H1 (cell line): ENCODE data around the gene JAKMIP2. TPM values are rescaled to one million over a fixed set of nuclear protein-coding genes. Genes with fewer than 3 reads are reported as not detected.

Experiments used
- CTCF ChIA-PET: fragments of 300-600 bp; sonication (Branson Sonifier 250); formaldehyde crosslinking; loops from one replicate; lab custom pipeline; 2021; ENCODE audit not compliant: partially characterized antibody; lab: Charles Lee
- POLR2A ChIA-PET: fragments of 300-600 bp; sonication (Branson Sonifier 250); formaldehyde crosslinking; loops from one replicate; lab custom pipeline; 2021; ENCODE audit warnings: inconsistent platforms; ENCODE audit not compliant: partially characterized antibody; lab: Charles Lee
- DNase-seq, 2 experiments: peaks; one replicate each; pipeline versions ENCODE4 v3.0.0 to v3.0.0-alpha.2; 2010 to 2022; ENCODE audit warnings: low spot score in 2 of 2, low read depth in 1 of 2, mixed read lengths in 1 of 2
- FAIRE-seq: peaks from 2 replicates; lab custom pipeline; 2011; peaks lifted over from hg19 to GRCh38; lab: Jason Lieb, UNC
- H2AFZ ChIP-seq: 2 replicates; pipeline ENCODE4 v1.8.1; 2012; ENCODE audit warnings: low read length, inconsistent platforms
- H2AK5ac ChIP-seq: 2 replicates; pipeline ENCODE4 v1.6.1; 2013; ENCODE audit warnings: low read depth, low read length
- H2BK120ac ChIP-seq: replicated peaks from 2 replicates; pipeline ENCODE3; 2013; ENCODE audit warnings: low read depth, low read length, inconsistent platforms
- H2BK12ac ChIP-seq: 2 replicates; pipeline ENCODE4 v1.6.1; 2013; ENCODE audit warnings: low read depth, low read length
- H2BK15ac ChIP-seq: 2 replicates; pipeline ENCODE4 v1.6.1; 2013; ENCODE audit warnings: low read length
- H2BK20ac ChIP-seq: 2 replicates; pipeline ENCODE4 v1.6.1; 2013; ENCODE audit warnings: low read length
- H2BK5ac ChIP-seq: 2 replicates; pipeline ENCODE4 v1.6.1; 2013; ENCODE audit warnings: low read depth, low read length
- H3K14ac ChIP-seq: 2 replicates; pipeline ENCODE4 v1.6.1; 2013; ENCODE audit warnings: inconsistent platforms; ENCODE audit not compliant: insufficient read length
- H3K18ac ChIP-seq: 2 replicates; pipeline ENCODE4 v1.6.1; 2013; ENCODE audit warnings: low read length; ENCODE audit errors: extremely low read depth
- H3K23ac ChIP-seq: 2 replicates; pipeline ENCODE4 v1.6.1; 2013; ENCODE audit warnings: inconsistent platforms; ENCODE audit not compliant: insufficient read length
- H3K23me2 ChIP-seq: 2 replicates; pipeline ENCODE4 v1.6.1; 2013; ENCODE audit warnings: low read depth, low read length
- H3K27ac ChIP-seq: 2 replicates; pipeline ENCODE4 v1.6.1; 2011; ENCODE audit warnings: low read depth, low read length, inconsistent platforms
- H3K27me3 ChIP-seq, 4 experiments: replicated peaks in 1 of 4; 1 replicate in 1 of 4; 2 replicates in 3 of 4; pipeline versions ENCODE4 v1.6.1 to v1.8.1; 2011 to 2013; ENCODE audit warnings: low read length in 3 of 4, mild to moderate bottlenecking in 3 of 4, inconsistent platforms in 2 of 4, mixed read lengths in 2 of 4, moderate library complexity in 1 of 4; ENCODE audit not compliant: control insufficient read depth in 3 of 4, insufficient read depth in 3 of 4; ENCODE audit errors: extremely low read depth in 1 of 4
- H3K36me3 ChIP-seq, 4 experiments: 2 replicates each; pipeline versions ENCODE4 v1.6.1 to v1.8.1; 2011 to 2013; ENCODE audit warnings: mild to moderate bottlenecking in 4 of 4, low read length in 3 of 4, moderate library complexity in 2 of 4, control low read depth in 1 of 4, inconsistent platforms in 1 of 4; ENCODE audit not compliant: insufficient read depth in 4 of 4, control insufficient read depth in 2 of 4
- H3K4ac ChIP-seq: replicated peaks from 2 replicates; pipeline ENCODE3; 2013; ENCODE audit warnings: low read length, low read depth, mixed read lengths, inconsistent platforms; ENCODE audit not compliant: insufficient read length
- H3K4me1 ChIP-seq, 4 experiments: replicated peaks in 1 of 4; 1 replicate in 1 of 4; 2 replicates in 3 of 4; pipeline versions ENCODE4 v1.6.1 to v1.8.1; 2011 to 2013; ENCODE audit warnings: low read length in 3 of 4, inconsistent platforms in 2 of 4, mixed read lengths in 1 of 4; ENCODE audit not compliant: insufficient read depth in 4 of 4, control insufficient read depth in 3 of 4
- H3K4me2 ChIP-seq, 2 experiments: 2 replicates each; pipeline versions ENCODE4 v1.6.1 to v1.8.1; 2011 to 2013; ENCODE audit warnings: low read depth in 2 of 2, low read length in 2 of 2, control low read depth in 1 of 2, inconsistent platforms in 1 of 2, mild to moderate bottlenecking in 1 of 2; ENCODE audit not compliant: insufficient read depth in 1 of 2
- H3K4me3 ChIP-seq, 4 experiments: fragments of 200-600, 300-600 bp in 1 of 4; sonication (generic), shearing (Covaris generic), sonication (Bioruptor Twin) in 1 of 4; 2 replicates each; pipeline versions ENCODE4 v1.5.1 to v1.8.1; 2011 to 2016; ENCODE audit warnings: low read length in 4 of 4, low read depth in 3 of 4, control low read depth in 2 of 4, inconsistent platforms in 2 of 4, mild to moderate bottlenecking in 2 of 4, mixed read lengths in 1 of 4, moderate library complexity in 1 of 4; ENCODE audit not compliant: insufficient read depth in 2 of 4; ENCODE audit errors: extremely low read depth in 1 of 4
- H3K56ac ChIP-seq: replicated peaks from 2 replicates; pipeline ENCODE3; 2013; ENCODE audit warnings: low read depth, mild to moderate bottlenecking, mixed read lengths, low read length, inconsistent platforms; ENCODE audit not compliant: insufficient read length
- H3K79me1 ChIP-seq: 2 replicates; pipeline ENCODE4 v1.6.1; 2013; ENCODE audit warnings: low read depth, low read length, control low read depth
- H3K79me2 ChIP-seq, 2 experiments: 2 replicates each; pipeline versions ENCODE4 v1.6.1 to v1.8.1; 2012 to 2013; ENCODE audit warnings: low read length in 2 of 2, mild to moderate bottlenecking in 2 of 2, inconsistent platforms in 1 of 2; ENCODE audit not compliant: insufficient read depth in 2 of 2, control insufficient read depth in 1 of 2
- H3K9ac ChIP-seq, 4 experiments: replicated peaks in 1 of 4; 1 replicate in 1 of 4; 2 replicates in 3 of 4; pipeline versions ENCODE4 v1.6.1 to v1.8.1; 2011 to 2013; ENCODE audit warnings: low read depth in 3 of 4, low read length in 3 of 4, control low read depth in 2 of 4, mild to moderate bottlenecking in 2 of 4, moderate library complexity in 2 of 4, inconsistent platforms in 1 of 4; ENCODE audit errors: extremely low read depth in 1 of 4
- H3K9me3 ChIP-seq, 2 experiments: 2 replicates each; pipeline versions ENCODE4 v1.6.1 to v1.8.1; 2012 to 2013; ENCODE audit warnings: mild to moderate bottlenecking in 2 of 2, moderate library complexity in 2 of 2, control low read depth in 1 of 2, inconsistent platforms in 1 of 2, low read depth in 1 of 2, low read length in 1 of 2, mixed read lengths in 1 of 2; ENCODE audit not compliant: insufficient read depth in 2 of 2
- H4K20me1 ChIP-seq, 2 experiments: replicated peaks in 1 of 2; 2 replicates each; pipeline versions ENCODE3 to v1.8.1; 2011 to 2013; ENCODE audit warnings: inconsistent platforms in 2 of 2, low read length in 2 of 2, mild to moderate bottlenecking in 1 of 2; ENCODE audit not compliant: insufficient read depth in 2 of 2, control insufficient read depth in 1 of 2
- H4K5ac ChIP-seq: 2 replicates; pipeline ENCODE4 v1.6.1; 2013; ENCODE audit warnings: low read length, low read depth, mixed read lengths, inconsistent platforms; ENCODE audit not compliant: insufficient read length
- H4K8ac ChIP-seq: 2 replicates; pipeline ENCODE4 v1.8.0; 2013; ENCODE audit warnings: mild to moderate bottlenecking, moderate library complexity, low read length, inconsistent platforms; ENCODE audit not compliant: insufficient read depth; ENCODE audit errors: extremely low read depth
- H4K91ac ChIP-seq: replicated peaks from 2 replicates; pipeline ENCODE3; 2013; ENCODE audit warnings: low read length, mixed read lengths, inconsistent platforms; ENCODE audit not compliant: insufficient read length
- BCL11A ChIP-seq, 2 experiments: IDR thresholded peaks; one replicate each; pipeline ENCODE4 v1.6.1; 2011; ENCODE audit warnings: low read depth in 2 of 2, low read length in 2 of 2, mild to moderate bottlenecking in 2 of 2
- CBX5 ChIP-seq: fragments of 300-800, 300-1000 bp; sonication (generic); IDR thresholded peaks from 2 replicates; pipeline ENCODE4 v1.7.1; 2016; ENCODE audit warnings: antibody characterized with exemption, low read length, low read depth
- CBX8 ChIP-seq: fragments of 300-800, 300-1000 bp; sonication (generic); IDR thresholded peaks from 2 replicates; pipeline ENCODE4 v1.7.1; 2016; ENCODE audit warnings: low read depth, low read length, borderline replicate concordance
- HDAC2 ChIP-seq, 2 experiments: fragments of 300-600 bp in 1 of 2; sonication (generic) in 1 of 2; IDR thresholded peaks; 2 replicates each; pipeline ENCODE4 v1.6.1; 2011 to 2012; ENCODE audit warnings: low read depth in 2 of 2, low read length in 2 of 2, mild to moderate bottlenecking in 2 of 2, moderate library complexity in 2 of 2, borderline replicate concordance in 1 of 2, inconsistent platforms in 1 of 2
- RBBP5 ChIP-seq: IDR thresholded peaks from 2 replicates; pipeline ENCODE4 v1.7.1; 2012; ENCODE audit warnings: low read depth, mild to moderate bottlenecking, inconsistent platforms, low read length, moderate library complexity, borderline replicate concordance
- RXRA ChIP-seq: IDR thresholded peaks from 2 replicates; pipeline ENCODE4 v1.6.1; 2011; ENCODE audit warnings: low read depth, mild to moderate bottlenecking, low read length, moderate library complexity; ENCODE audit not compliant: insufficient read depth
- SIRT6 ChIP-seq: IDR thresholded peaks from one replicate; pipeline ENCODE4 v1.7.1; 2012; ENCODE audit warnings: low read length, inconsistent platforms
- SRF ChIP-seq: IDR thresholded peaks from 2 replicates; pipeline ENCODE4 v1.6.1; 2011; ENCODE audit warnings: mild to moderate bottlenecking, low read depth, low read length, moderate library complexity
- SUZ12 ChIP-seq: fragments of 200-600 bp; sonication (generic); IDR thresholded peaks from 2 replicates; pipeline ENCODE4 v1.6.1; 2012; ENCODE audit warnings: mild to moderate bottlenecking, inconsistent platforms, low read length, moderate library complexity, mixed read lengths
- WGBS, 2 experiments: shearing (Covaris generic) in 1 of 2; methylation state at CpG; one replicate each; pipeline versions ENCODE4 v1.1.6 to v1.1.7; 2013 to 2015; ENCODE audit warnings: low lambda C conversion rate in 2 of 2, mixed read lengths in 2 of 2, inconsistent platforms in 1 of 2, low coverage in 1 of 2, missing lambda C conversion rate in 1 of 2; ENCODE audit not compliant: insufficient replicate concordance in 2 of 2, insufficient coverage in 1 of 2, insufficient read length in 1 of 2; ENCODE audit errors: extremely low coverage in 1 of 2, missing lambda C conversion rate in 1 of 2; 5-methylcytosine and 5-hydroxymethylcytosine counted together
- polyA plus RNA-seq, 7 experiments: library from polyadenylated mRNA; depleted of rRNA in 3 of 7; stranded (reverse) in 5 of 7; unstranded in 2 of 7; fragments of >200 nt in 5 of 7; fragments of 200-250 nt in 2 of 7; gene quantifications; 1 replicate in 5 of 7; 2 replicates in 1 of 7; 4 replicates in 1 of 7; pipeline versions ENCODE4 v1.2.1 to v1.2.3, GENCODE V29; 2011 to 2013; ENCODE audit warnings: missing spikeins in 2 of 7, mixed read lengths in 2 of 7
- total RNA-seq: library from RNA; stranded (reverse); fragmentation: NEBNext Ultra II Directional; extraction: Animal tissue kit (Norgen Biotek cat#: 25700); gene quantifications from 2 replicates; pipeline ENCODE4 v1.2.1, GENCODE V29; 2021
- TF ChIP-seq, protein P1 (sequence below): IDR thresholded peaks from 2 replicates; pipeline ENCODE4 v1.6.1; 2012; ENCODE audit warnings: low read length, inconsistent platforms
- TF ChIP-seq, protein P2 (sequence below): IDR thresholded peaks from 2 replicates; pipeline ENCODE4 v1.6.1; 2012; ENCODE audit warnings: inconsistent platforms

Gene JAKMIP2
- total and polyA plus RNA-seq, 2 of the 8 experiments (the other 6 are each of a cell fraction or from before 2014, with no cell fraction given): 2.4 to 13.6 TPM

DNA sequence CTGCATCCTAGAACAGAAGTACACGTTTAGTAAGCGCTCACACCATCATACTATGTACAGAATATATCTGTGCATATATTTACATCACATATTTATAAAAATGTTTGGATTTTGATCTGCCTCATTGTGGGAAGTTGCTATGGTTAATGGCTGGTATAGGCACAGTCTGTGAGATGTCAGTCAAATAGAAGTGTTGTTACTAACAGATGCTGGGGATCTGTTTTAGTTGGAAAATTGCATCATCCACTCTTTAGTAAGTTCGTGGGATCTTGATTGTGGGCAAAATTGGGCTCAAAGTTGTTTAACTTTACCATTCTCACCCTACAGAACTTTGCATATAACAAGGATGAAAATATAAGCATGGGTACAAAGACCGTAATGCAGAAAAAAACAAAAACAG is 196.3 kb downstream of the JAKMIP2 start:
- no peak overlapping the region for H2BK5ac ChIP-seq
- H3K9ac ChIP-seq: no peak overlapping the region
- H2AFZ ChIP-seq: no peak overlapping the region
- no peak overlapping the region for H4K91ac ChIP-seq
- H3K36me3 ChIP-seq: peaks cover 0 to 36% (median 4%) of the 10 kb centered on the region in 4 experiments; a peak in 4 of 8 replicates
- FAIRE-seq: no peak
- H4K8ac ChIP-seq: no peak overlapping the region
- no peak overlapping the region for H2AK5ac ChIP-seq
- no peak overlapping the region for H4K5ac ChIP-seq
- no peak overlapping the region for H3K56ac ChIP-seq
- ChIA-PET CTCF (interaction anchor here (0.9 to 1.8 kb wide), 5 partner anchors 8 to 237 kb away, joined by 4 to 6 read pairs (median 5); no protein-coding TSS in a partner anchor), POLR2A (interaction anchor here (1.2 to 1.3 kb wide), 2 partner anchors 16 to 26 kb away, joined by 3 read pairs; no protein-coding TSS in a partner anchor)
- no peak overlapping the region for H3K18ac ChIP-seq
- DNase-seq: no peak
- no peak overlapping the region for H2BK15ac ChIP-seq
- no peaks in the 10 kb centered on the region for H3K23me2 ChIP-seq
- no peak overlapping the region for H2BK120ac ChIP-seq
- H3K14ac ChIP-seq: no peak overlapping the region
- H3K23ac ChIP-seq: no peak overlapping the region
- peaks cover 0 to 3% (median 0%) of the 10 kb centered on the region in 4 experiments; a peak in 1 of 7 replicates for H3K4me1 ChIP-seq
- no peaks in the 10 kb centered on the region for H4K20me1 ChIP-seq
- H3K79me2 ChIP-seq: peaks cover 0 to 70% of the 10 kb centered on the region in 2 experiments; a peak in 2 of 4 replicates
- H2BK20ac ChIP-seq: no peak overlapping the region
- H3K27me3 ChIP-seq: no peaks in the 10 kb centered on the region
- 94% methylated on average over 4 of the region's 4 CpGs; no CpG with 5 or more reads in 1 of the 2 experiments for WGBS, 2 experiments
- H3K4ac ChIP-seq: no peak overlapping the region
- no peak overlapping the region for H3K4me2 ChIP-seq
- no peak overlapping the region for H3K4me3 ChIP-seq
- H3K79me1 ChIP-seq: peaks cover 5% of the 10 kb centered on the region; the same call in 1 of the 2 replicates
- H3K27ac ChIP-seq: no peak overlapping the region
- no peak overlapping the region for H2BK12ac ChIP-seq
- H3K9me3 ChIP-seq: no peaks in the 10 kb centered on the region
- TF ChIP-seq SUZ12 (no peak), RBBP5 (no peak), RXRA (no peak), BCL11A (IDR thresholded peaks at IDR 0.05; ENCODE audit: low read depth in 2 of 2, low read length in 2 of 2) (no peak), HDAC2 (IDR thresholded peaks at IDR 0.05; ENCODE audit: borderline replicate concordance in 1 of 2, low read depth in 2 of 2, low read length in 2 of 2) (no peak), SRF (no peak), CBX8 (no peak), SIRT6 (no peak), CBX5 (no peak)
- TF ChIP-seq, protein P1, sequence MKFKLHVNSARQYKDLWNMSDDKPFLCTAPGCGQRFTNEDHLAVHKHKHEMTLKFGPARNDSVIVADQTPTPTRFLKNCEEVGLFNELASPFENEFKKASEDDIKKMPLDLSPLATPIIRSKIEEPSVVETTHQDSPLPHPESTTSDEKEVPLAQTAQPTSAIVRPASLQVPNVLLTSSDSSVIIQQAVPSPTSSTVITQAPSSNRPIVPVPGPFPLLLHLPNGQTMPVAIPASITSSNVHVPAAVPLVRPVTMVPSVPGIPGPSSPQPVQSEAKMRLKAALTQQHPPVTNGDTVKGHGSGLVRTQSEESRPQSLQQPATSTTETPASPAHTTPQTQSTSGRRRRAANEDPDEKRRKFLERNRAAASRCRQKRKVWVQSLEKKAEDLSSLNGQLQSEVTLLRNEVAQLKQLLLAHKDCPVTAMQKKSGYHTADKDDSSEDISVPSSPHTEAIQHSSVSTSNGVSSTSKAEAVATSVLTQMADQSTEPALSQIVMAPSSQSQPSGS: no peak
- TF ChIP-seq, protein P2, sequence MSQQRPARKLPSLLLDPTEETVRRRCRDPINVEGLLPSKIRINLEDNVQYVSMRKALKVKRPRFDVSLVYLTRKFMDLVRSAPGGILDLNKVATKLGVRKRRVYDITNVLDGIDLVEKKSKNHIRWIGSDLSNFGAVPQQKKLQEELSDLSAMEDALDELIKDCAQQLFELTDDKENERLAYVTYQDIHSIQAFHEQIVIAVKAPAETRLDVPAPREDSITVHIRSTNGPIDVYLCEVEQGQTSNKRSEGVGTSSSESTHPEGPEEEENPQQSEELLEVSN: no peak
